A549 treated with AZD9567 at 1 μM for 4 hours (cell line): Measurements from ENCODE around the gene ASMTL. TPM values are rescaled to one million over a fixed set of nuclear protein-coding genes. Genes with fewer than 3 reads are reported as not detected.

Experiments
- total RNA-seq: library from RNA; stranded (reverse); fragments of 200-300 nt; extraction: Qiagen RNA extraction; gene quantifications from 5 replicates; pipeline ENCODE4 v1.2.3, GENCODE V29; 2022; ENCODE audit not compliant: insufficient read depth

Gene ASMTL, protein sequence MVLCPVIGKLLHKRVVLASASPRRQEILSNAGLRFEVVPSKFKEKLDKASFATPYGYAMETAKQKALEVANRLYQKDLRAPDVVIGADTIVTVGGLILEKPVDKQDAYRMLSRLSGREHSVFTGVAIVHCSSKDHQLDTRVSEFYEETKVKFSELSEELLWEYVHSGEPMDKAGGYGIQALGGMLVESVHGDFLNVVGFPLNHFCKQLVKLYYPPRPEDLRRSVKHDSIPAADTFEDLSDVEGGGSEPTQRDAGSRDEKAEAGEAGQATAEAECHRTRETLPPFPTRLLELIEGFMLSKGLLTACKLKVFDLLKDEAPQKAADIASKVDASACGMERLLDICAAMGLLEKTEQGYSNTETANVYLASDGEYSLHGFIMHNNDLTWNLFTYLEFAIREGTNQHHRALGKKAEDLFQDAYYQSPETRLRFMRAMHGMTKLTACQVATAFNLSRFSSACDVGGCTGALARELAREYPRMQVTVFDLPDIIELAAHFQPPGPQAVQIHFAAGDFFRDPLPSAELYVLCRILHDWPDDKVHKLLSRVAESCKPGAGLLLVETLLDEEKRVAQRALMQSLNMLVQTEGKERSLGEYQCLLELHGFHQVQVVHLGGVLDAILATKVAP
- 13.5 to 23.6 TPM (median 20.9 TPM) in 5 replicates for total RNA-seq

DNA sequence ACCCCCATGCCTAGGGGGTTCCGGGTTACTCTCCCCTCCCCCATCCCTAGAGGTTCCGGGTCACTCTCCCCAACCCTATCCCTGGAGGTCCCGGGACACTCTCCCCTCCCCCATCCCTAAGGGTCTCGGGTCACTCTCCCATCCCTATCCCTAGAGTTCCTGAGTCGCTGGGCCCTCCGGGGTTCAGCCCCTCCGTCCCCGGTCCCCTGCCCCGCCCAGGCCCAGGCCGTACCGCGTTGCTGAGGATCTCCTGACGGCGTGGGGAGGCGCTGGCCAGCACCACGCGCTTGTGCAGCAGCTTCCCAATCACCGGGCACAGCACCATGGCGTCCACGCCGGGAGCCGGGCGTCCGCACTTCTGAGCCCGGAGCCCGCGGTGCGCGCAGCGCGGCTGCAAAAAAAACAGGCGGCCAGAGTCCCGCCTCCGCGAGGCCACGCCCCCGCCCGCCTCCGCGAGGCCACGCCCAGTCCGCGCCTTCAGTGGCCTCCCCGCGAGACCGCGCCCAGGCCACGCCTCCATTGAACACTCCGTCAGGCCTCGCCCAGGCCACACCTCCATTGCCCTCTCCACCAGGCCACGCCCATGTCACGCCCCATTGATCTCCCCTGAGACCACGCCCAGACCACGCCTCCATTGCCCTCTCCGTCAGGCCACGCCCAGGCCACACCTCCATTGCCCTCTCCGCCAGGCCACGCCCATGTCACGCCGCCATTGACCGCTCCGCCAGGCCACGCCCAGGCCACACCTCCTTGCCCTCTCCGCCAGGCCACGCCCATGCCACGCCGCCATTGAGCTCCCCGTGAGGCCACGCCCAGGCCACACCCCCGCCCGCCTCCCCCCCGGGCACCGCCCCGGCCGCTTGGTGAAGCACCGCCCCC is at the start of gene ASMTL:
TSS of gene ASMTL (minus strand) at position 394 of the 879 bp plus-strand sequence. CDS start at position 325, 69 bp downstream.

DNA sequence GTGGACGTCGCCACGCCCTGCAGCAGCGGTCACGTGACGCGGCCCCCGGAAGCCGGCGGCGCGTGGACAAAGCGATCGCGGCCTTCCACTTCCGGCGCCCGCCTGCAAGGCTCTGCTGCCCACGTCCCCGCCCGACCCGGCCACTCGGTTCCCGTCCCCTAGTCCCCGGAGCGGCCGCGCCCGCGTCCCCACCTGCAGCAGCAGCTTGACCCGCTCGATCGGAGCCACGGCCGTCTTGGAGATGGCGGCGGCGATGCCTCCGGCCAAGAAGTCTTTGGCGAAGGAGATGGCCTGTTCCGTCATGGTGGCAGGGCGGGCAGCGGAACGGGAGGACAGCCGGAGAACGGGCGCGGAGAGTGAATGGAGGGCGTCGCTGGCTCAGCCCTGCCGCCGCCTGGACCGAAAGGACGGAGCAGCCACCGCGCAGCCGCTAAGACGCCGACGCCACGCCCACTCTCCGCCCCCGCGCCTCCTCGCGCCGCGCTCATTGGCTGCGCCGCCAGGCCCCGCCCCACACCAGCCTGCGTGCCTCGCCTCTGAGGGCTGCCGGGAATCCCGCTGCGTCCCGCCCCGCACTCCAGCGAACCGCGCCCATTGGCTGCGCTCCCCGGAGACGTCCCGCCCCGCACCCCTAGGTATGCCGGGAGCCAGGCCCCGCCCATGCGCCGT is 60.9 kb downstream of the ASMTL start, which contains the start of gene SLC25A6:
TSS of gene SLC25A6 (minus strand) at position 407 of the 669 bp plus-strand sequence. CDS start at position 303, 104 bp downstream.

Other genes starting within 250 kb of the ASMTL start
- gene CRLF2, start 240.3 kb downstream of the ASMTL start, total RNA-seq = 0.72 to 0.87 TPM (median 0.79 TPM) in 4 of 5 replicates, not detected in the other
- gene CSF2RA, start 184.1 kb downstream of the ASMTL start, total RNA-seq = 2.5 to 5.5 TPM (median 2.8 TPM) in 5 replicates
- gene IL3RA, start 116.1 kb downstream of the ASMTL start, total RNA-seq = 0.08 to 0.38 TPM (median 0.27 TPM) in 4 of 5 replicates, not detected in the other
- gene SLC25A6, start 60.8 kb downstream of the ASMTL start, total RNA-seq = 387 to 480 TPM (median 468 TPM) in 5 replicates
- gene P2RY8, start 84.3 kb upstream of the ASMTL start, total RNA-seq = 0.01 to 0.03 TPM in 2 of 5 replicates, not detected in the others
- gene AKAP17A, start 138.7 kb upstream of the ASMTL start, total RNA-seq = 28.4 to 39.0 TPM (median 38.1 TPM) in 5 replicates
- 0.17 to 0.48 TPM (median 0.35 TPM) in 4 of 5 replicates, not detected in the other for gene ASMT, start 162.2 kb upstream of the ASMTL start, total RNA-seq